ENCODE measurements around the gene GABRB3. TPM values are rescaled to one million over a fixed set of nuclear protein-coding genes. Genes with fewer than 3 reads are reported as not detected.
"Not testable (repeated sequence)": the region's sequence is repeated elsewhere in the genome, so short reads cannot be mapped to it uniquely, and the experiment has no call there.

The GABRB3 gene
- total RNA-seq, 1 donor = 0.54 TPM

- DNase-seq (ENCODE audit: low read depth in 2 of 3, low spot score in 2 of 3) = no peak
These were observed 36.2 kb downstream of the GABRB3 start for GRCh38 chr15:26736502-26737248.

GRCh38 chr15:26731965-26732364, 40.9 kb downstream of the GABRB3 start:
- DNase-seq (ENCODE audit: low read depth in 2 of 3, low spot score in 2 of 3) = no peak

DNA sequence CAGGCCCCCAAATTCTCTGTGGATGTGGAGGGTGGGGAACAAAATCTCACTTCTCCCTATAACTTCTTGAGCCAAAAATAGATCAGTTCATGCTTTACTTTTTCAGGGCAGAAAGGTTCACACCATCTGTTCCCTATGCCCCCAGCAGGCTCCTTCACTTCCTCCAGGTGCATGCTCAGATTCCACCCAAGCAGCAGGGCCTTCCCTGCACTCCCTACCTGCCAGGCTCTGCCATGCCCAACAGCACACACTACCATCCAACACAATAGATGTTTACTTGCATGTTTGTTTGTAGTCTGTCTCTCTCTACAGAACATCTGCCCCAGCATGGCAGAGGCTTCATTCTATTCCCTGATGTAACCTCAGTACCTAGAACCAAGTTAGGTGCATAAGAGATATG, 43.3 kb downstream of the GABRB3 start:
- DNase-seq (ENCODE audit: low read depth in 2 of 3, low spot score in 2 of 3) = no peak

GRCh38 chr15:26729030-26729429, 43.8 kb downstream of the GABRB3 start:
- DNase-seq (ENCODE audit: low read depth in 2 of 3, low spot score in 2 of 3) = no peak

GRCh38 chr15:26724381-26725150, 48.3 kb downstream of the GABRB3 start:
- no peak for DNase-seq (ENCODE audit: low read depth in 2 of 3, low spot score in 2 of 3)

DNA sequence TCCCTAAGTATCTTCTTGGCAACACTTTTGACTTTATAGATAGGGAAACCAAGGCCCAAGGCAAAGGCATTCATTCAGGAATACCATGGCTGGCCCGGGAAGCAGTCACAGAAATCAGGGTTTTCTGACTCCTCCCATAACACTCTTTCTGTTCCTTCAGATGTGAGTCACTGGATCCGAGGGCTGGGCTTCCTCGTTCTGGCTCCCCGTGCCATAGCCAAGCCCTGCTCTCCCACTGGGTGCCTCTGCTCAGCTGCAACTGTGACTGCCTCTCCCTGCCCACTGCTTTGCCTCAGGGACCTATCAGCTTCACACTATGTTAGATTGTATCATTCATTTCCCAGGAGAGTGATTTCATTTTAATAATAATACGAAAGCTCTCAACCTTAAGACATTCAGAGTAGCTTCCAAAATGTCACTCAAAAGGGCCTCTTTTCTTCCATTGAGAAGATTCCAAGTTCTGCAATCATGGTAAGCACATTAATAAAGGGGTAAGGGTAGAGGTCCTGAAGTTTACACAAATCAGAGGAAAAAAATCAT, 50.2 kb downstream of the GABRB3 start:
- DNase-seq (ENCODE audit: low read depth in 2 of 3, low spot score in 2 of 3) = no peak

DNA sequence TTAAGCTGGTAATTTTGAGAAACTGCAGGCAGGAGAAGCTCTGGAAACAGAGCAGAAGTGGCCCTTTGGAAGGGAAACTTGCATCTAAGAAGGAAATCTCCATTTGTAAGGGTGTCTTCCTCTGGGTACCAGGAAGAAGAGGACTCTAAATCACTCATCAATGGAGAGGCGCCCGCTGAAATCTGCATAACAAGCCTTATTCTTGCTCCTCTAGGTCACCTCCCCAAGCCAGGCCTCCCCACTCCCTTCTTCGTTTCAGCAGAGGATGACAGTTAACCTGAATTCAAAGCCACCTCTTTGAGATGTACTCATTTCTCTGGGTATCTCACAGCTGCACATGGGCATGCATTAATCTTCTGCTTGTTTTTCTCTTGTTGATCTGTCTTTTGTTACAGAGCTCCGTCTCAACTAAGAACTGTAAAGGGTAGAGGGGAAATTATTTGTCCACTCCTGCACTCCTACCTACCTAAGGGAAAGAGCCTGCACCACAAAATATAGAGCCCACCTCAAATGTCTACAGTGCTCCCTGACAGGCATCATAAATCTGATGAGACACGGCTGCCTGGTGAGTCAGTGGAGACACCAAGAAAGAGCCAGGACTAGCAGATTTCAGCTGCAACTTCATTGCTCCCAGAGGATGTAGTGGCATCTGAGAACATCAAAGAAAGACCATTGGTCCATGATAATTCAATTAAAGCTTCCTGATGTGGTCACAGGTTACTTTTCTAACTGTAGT, 51.5 kb downstream of the GABRB3 start:
- no peak for DNase-seq (ENCODE audit: low read depth in 2 of 3, low spot score in 2 of 3)

GRCh38 chr15:26720546-26720945, 52.3 kb downstream of the GABRB3 start:
- DNase-seq (ENCODE audit: low read depth in 2 of 3, low spot score in 2 of 3) = no peak

DNA sequence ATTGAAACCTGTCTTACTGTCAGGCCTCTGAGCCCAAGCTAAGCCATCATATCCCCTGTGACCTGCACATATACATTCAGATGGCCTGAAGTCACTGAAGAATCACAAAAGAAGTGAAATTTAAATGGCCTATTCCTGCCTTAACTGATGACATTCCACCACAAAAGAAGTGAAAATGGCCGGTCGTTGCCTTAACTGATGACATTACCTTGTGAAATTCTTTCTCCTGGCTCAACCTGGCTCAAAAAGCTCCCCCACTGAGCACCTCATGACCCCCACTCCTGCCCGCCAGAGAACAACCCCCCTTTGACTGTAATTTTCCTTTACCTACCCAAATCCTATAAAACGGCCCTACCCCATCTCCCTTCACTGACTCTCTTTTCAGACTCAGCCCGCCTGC, 53.0 kb downstream of the GABRB3 start:
- DNase-seq (ENCODE audit: low read depth in 2 of 3, low spot score in 2 of 3) = not testable (repeated sequence)

- DNase-seq (ENCODE audit: low read depth in 2 of 3, low spot score in 2 of 3) = no peak
These were observed 56.8 kb downstream of the GABRB3 start for GRCh38 chr15:26716069-26716468.

DNA sequence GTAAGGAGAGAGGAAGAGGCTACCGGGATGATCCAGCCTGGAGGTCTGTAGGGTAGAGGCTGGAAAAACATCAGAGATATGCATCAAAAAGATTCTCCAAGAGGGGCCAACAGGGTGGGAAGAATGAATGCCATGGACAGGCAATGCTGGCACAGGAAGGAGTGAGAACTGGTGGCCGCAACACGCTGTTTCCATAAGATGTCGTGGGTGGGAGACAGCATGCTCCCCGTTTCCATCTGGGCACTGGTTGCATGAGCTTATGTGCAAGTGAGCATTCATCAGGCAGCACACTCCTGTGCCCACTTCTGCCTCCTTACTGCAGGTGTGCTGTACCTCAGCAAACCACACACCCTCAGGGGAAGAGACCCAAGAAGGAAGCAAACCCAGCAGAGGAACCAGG, 59.4 kb downstream of the GABRB3 start:
- DNase-seq (ENCODE audit: low read depth in 2 of 3, low spot score in 2 of 3) = no peak

- no peak for DNase-seq (ENCODE audit: low read depth in 2 of 3, low spot score in 2 of 3)
These were observed 60.5 kb downstream of the GABRB3 start for GRCh38 chr15:26712335-26712734.

DNA sequence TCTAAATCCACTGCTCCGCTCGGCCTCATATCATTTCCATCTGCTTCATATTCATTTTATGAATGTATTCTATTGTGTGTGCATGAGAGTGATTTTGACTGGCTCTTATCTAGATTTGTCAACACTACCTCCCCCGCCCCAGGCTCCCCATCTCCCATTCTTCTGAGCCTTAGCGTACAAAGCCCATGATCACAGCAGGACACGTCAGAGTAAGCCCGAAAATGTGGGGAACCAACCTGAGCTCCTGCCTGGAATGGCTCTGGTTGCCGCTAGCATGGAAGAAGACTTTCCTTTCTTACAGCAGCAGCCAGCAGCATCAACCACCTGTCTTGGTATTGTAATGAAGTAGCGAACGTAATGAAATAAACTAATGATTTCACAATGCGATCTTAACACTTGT, 61.4 kb downstream of the GABRB3 start:
- DNase-seq (ENCODE audit: low read depth in 2 of 3, low spot score in 2 of 3) = no peak

DNA sequence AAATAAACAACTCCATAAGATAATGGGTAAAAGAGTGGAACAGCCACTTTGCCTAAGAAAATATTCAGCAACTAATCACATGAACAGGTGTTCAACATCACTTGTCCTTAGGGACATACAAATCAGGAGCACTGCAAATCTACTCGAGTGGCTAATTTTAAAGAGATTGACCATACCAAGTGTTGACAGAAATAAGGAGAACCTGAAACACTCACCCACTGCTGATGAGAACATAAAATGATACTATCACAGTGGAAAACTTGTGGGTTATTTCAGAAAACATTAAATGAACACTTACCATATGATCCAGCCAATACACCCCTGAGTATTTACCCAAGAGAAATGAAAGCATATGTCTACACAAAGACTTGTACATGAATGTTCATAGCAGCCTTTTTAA, 70.5 kb downstream of the GABRB3 start:
- DNase-seq (ENCODE audit: low read depth in 2 of 3, low spot score in 2 of 3) = no peak

GRCh38 chr15:26698555-26698954, 74.3 kb downstream of the GABRB3 start:
- DNase-seq (ENCODE audit: low read depth in 2 of 3, low spot score in 2 of 3) = no peak

GRCh38 chr15:26697913-26698312, 75.0 kb downstream of the GABRB3 start:
- no peak for DNase-seq (ENCODE audit: low read depth in 2 of 3, low spot score in 2 of 3)

GRCh38 chr15:26691249-26691648, 81.6 kb downstream of the GABRB3 start:
- no peak for DNase-seq (ENCODE audit: low read depth in 2 of 3, low spot score in 2 of 3)

- no peak for DNase-seq (ENCODE audit: low read depth in 2 of 3, low spot score in 2 of 3)
These were observed 82.1 kb downstream of the GABRB3 start for GRCh38 chr15:26690778-26691177.

DNA sequence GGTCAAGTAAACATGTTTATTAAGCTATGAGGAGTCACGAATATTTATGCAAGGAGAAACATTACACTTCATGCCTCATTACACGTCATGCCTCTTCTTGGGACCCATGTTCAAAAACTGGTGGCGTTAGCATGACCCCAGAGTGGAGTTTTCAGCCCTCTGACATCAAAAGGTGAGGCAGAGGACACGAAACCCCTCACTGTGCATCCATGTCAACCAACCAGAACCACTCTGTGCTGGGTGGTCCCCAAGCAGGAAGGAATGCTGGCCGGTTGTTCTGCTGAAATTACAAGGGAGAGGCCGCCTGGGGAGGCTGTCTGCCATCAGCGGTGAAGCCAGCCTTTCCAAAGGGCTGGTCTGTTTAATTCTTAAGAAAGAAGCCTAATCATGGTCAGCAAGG, 83.4 kb downstream of the GABRB3 start:
- DNase-seq (ENCODE audit: low read depth in 2 of 3, low spot score in 2 of 3) = no peak

DNA sequence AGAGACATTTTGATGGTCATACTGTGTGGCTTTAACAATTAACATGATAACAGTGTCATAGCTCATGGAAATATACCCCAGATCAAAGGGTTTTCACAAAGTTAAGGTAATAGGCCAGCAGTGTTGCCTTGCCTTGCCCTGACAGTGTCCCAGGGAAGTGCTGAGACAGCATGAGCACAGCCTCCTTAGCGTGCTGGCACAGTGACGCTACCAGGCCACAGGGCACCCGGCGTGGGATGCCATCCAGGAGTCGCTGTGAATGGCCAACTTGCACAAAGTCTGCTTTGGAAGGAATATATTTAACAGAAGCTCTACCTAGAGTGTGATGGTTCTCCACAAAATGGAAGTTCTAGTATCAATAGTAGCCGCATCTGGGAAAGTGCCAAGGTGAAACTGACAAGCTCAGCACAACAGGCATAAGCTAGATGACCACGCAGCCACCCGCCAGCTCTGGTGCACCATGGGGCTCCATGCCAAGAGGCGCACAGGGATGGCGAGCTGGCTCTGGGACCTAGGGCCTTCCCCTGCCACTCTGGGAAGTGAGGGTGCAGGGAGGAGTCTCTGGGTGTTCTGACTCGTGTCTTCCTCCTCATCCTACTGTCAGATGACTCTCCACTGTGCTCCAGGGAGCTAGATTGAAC, 86.2 kb downstream of the GABRB3 start:
- DNase-seq (ENCODE audit: low read depth in 2 of 3, low spot score in 2 of 3) = no peak

Measured in hematopoietic multipotent progenitor cell (in vitro differentiated cells).